Measurements from ENCODE around the gene TBXAS1. TPM values are rescaled to one million over a fixed set of nuclear protein-coding genes. Genes with fewer than 3 reads are reported as not detected.

TBXAS1 gene
- total RNA-seq, 1 donor from 2014 or later: 3.4 TPM

Other genes with a start within 250 kb of the TBXAS1 start
- gene HIPK2, start 51.3 kb upstream of the TBXAS1 start, total RNA-seq: 12.0 TPM
- 3.0 TPM for gene PARP12, start 233.7 kb downstream of the TBXAS1 start, total RNA-seq